B cell (primary cell): ENCODE data around the gene SHBG. TPM values are rescaled to one million over a fixed set of nuclear protein-coding genes. Genes with fewer than 3 reads are reported as not detected.

Experiments
- ATAC-seq: fragments of 200-7000 bp; cut with Tn5 transposase; one replicate; pipeline ENCODE4 v1.10.0; 2021; ENCODE audit warnings: low read depth, mild to moderate bottlenecking, moderate number of reproducible peaks, moderate library complexity
- CTCF ChIA-PET: fragments of 350-600 bp; sonication (Branson Sonifier 250); formaldehyde crosslinking; loops from one replicate; lab custom pipeline; 2021; ENCODE audit warnings: antibody characterized with exemption, inconsistent platforms; lab: Charles Lee
- POLR2A ChIA-PET: fragments of 350-600 bp; sonication (Branson Sonifier 250); formaldehyde crosslinking; loops from one replicate; lab custom pipeline; 2021; ENCODE audit warnings: antibody characterized with exemption; lab: Charles Lee
- DNase-seq: peaks from one replicate; pipeline ENCODE4 v3.0.0; 2013
- H2AFZ ChIP-seq: 2 replicates; pipeline ENCODE4 v1.6.1; 2012; ENCODE audit warnings: mild to moderate bottlenecking, low read depth, low read length; ENCODE audit not compliant: insufficient read depth, poor library complexity, severe bottlenecking
- H3K27ac ChIP-seq, 2 donors: 1 replicate in 1 of 2; 2 replicates in 1 of 2; pipeline ENCODE4 v1.5.1; 2012 to 2013; ENCODE audit warnings: low read length in 2 of 2, mild to moderate bottlenecking in 2 of 2, moderate library complexity in 1 of 2
- H3K27me3 ChIP-seq, 4 experiments: fragments of 200-600 bp in 1 of 4; sonication (generic) in 1 of 4; replicated peaks in 1 of 4; 1 replicate in 2 of 4; 2 replicates in 2 of 4; pipeline versions ENCODE4 v1.6.1 to v1.7.0; 2013 to 2016; ENCODE audit warnings: low read length in 3 of 4, mild to moderate bottlenecking in 2 of 4, mixed read lengths in 1 of 4, moderate library complexity in 1 of 4; ENCODE audit not compliant: insufficient read depth in 4 of 4, control insufficient read depth in 3 of 4; ENCODE audit errors: control extremely low read depth in 1 of 4
- H3K36me3 ChIP-seq, 2 experiments: replicated peaks in 1 of 2; 1 replicate in 1 of 2; 2 replicates in 1 of 2; pipeline versions ENCODE4 v1.6.1 to v1.7.1; 2013; ENCODE audit warnings: low read length in 1 of 2; ENCODE audit not compliant: insufficient read depth in 2 of 2, control insufficient read depth in 1 of 2; ENCODE audit errors: control extremely low read depth in 1 of 2, extremely low read depth in 1 of 2
- H3K4me1 ChIP-seq, 2 donors: fragments of 200-600 bp in 1 of 2; sonication (generic) in 1 of 2; 1 replicate in 1 of 2; 2 replicates in 1 of 2; pipeline versions ENCODE4 v1.5.1 to v1.6.1; 2013 to 2017; ENCODE audit warnings: low read length in 2 of 2; ENCODE audit not compliant: control insufficient read depth in 2 of 2, insufficient read depth in 2 of 2
- H3K4me2 ChIP-seq: replicated peaks from 2 replicates; pipeline ENCODE3; 2012; ENCODE audit warnings: mild to moderate bottlenecking, low read depth, low read length; ENCODE audit not compliant: poor library complexity, severe bottlenecking
- H3K4me3 ChIP-seq, 5 experiments: fragments of 200-600 bp in 1 of 5; sonication (generic) in 1 of 5; 1 replicate in 3 of 5; 2 replicates in 2 of 5; pipeline versions ENCODE4 v1.5.1 to v1.7.0; 2011 to 2016; ENCODE audit warnings: low read length in 4 of 5, mild to moderate bottlenecking in 4 of 5, low read depth in 2 of 5, control low read depth in 1 of 5, moderate library complexity in 1 of 5; ENCODE audit not compliant: insufficient read depth in 1 of 5; ENCODE audit errors: control extremely low read depth in 1 of 5, extremely low read depth in 1 of 5
- H3K79me2 ChIP-seq: fragments of 200-600 bp; sonication (generic); one replicate; pipeline ENCODE4 v1.6.0; 2016; ENCODE audit warnings: low read length; ENCODE audit not compliant: control insufficient read depth, insufficient read depth
- H3K9ac ChIP-seq: fragments of 200-600 bp; sonication (generic); 2 replicates; pipeline ENCODE4 v1.6.1; 2017; ENCODE audit warnings: mild to moderate bottlenecking, low read length, moderate library complexity
- H3K9me3 ChIP-seq, 3 donors: one replicate each; pipeline versions ENCODE4 v1.6.1 to v1.7.1; 2013; ENCODE audit warnings: low read length in 2 of 3; ENCODE audit not compliant: control insufficient read depth in 2 of 3, insufficient read depth in 1 of 3; ENCODE audit errors: control extremely low read depth in 1 of 3
- H4K20me1 ChIP-seq: 2 replicates; pipeline ENCODE4 v1.6.0; 2012; ENCODE audit warnings: mild to moderate bottlenecking, low read length; ENCODE audit not compliant: insufficient read depth, control insufficient read depth, poor library complexity, severe bottlenecking
- H3K27ac Mint-ChIP-seq: one replicate; pipeline ENCODE4 v1.8.0; 2021; ENCODE audit warnings: mixed read lengths
- H3K27me3 Mint-ChIP-seq: one replicate; pipeline ENCODE4 v1.8.0; 2021; ENCODE audit warnings: mixed read lengths
- H3K4me1 Mint-ChIP-seq: one replicate; pipeline ENCODE4 v1.8.0; 2021; ENCODE audit warnings: mixed read lengths
- H3K4me3 Mint-ChIP-seq: one replicate; pipeline ENCODE4 v1.8.0; 2021; ENCODE audit warnings: mixed read lengths
- H3K9me3 Mint-ChIP-seq: one replicate; pipeline ENCODE4 v1.8.0; 2022; ENCODE audit warnings: mixed read lengths; ENCODE audit not compliant: insufficient read depth
- CTCF ChIP-seq: fragments of 200-600 bp; IDR thresholded peaks from one replicate; pipeline ENCODE4 v1.8.0; 2022; ENCODE audit warnings: antibody characterized with exemption, mild to moderate bottlenecking
- EZH2 ChIP-seq: IDR thresholded peaks from 2 replicates; pipeline ENCODE4 v1.6.1; 2012; ENCODE audit warnings: borderline replicate concordance, low read depth, mild to moderate bottlenecking, moderate library complexity, low read length; ENCODE audit not compliant: insufficient read depth, poor library complexity, severe bottlenecking
- WGBS: methylation state at CpG from one replicate; pipeline ENCODE4 v1.1.5; 2013; ENCODE audit warnings: missing lambda C conversion rate; ENCODE audit not compliant: insufficient coverage; 5-methylcytosine and 5-hydroxymethylcytosine counted together
- intact Hi-C: fragments of 100-400 bp; cut with micrococcal nuclease; formaldehyde crosslinking; loops from one replicate; pipeline ENCODE4 v1.10.0; 2022
- polyA plus RNA-seq: library from polyadenylated mRNA; depleted of rRNA; stranded (reverse); fragments of >200 nt; gene quantifications from 2 replicates; pipeline ENCODE4 v1.2.3, GENCODE V29; 2012
- total RNA-seq, 2 donors: library from RNA; stranded (reverse); fragments of 120-200 nt in 1 of 2; gene quantifications; 1 replicate in 1 of 2; 2 replicates in 1 of 2; pipeline versions ENCODE4 v1.2.3 to v1.2.4, GENCODE V29; 2013 to 2022

Gene SHBG
- total and polyA plus RNA-seq, 2 donors (not counting 1 experiment from before 2014, with no cell fraction given): 0.10 TPM; not detected in 1

- ATAC-seq (no peak), DNase-seq (no peak)
- peaks cover 46% of the 10 kb centered on the region for H3K79me2 ChIP-seq
- intact Hi-C loops: no loop called here
- 96% methylated on average over 3 of the region's 4 CpGs for WGBS
- TF ChIP-seq CTCF: no peak
- Mint-ChIP-seq H3K9me3 (no peaks in the 10 kb centered on the region), H3K27me3 (no peaks in the 10 kb centered on the region), H3K4me1 (peaks cover 7% of the 10 kb centered on the region), H3K4me3 (no peak overlapping the region), H3K27ac (no peak overlapping the region)
- no peak overlapping the region for H3K4me2 ChIP-seq
- ChIA-PET POLR2A (no interaction called here), CTCF (interaction anchor here (0.8 kb wide), 1 partner anchor 26 kb away, joined by 3 read pairs; no protein-coding TSS in a partner anchor)
- H3K27me3 ChIP-seq: no peaks in the 10 kb centered on the region
- H3K36me3 ChIP-seq: peaks cover 2 to 40% of the 10 kb centered on the region in 2 experiments
- no peaks in the 10 kb centered on the region for H3K4me1 ChIP-seq
- H3K27ac ChIP-seq: no peak overlapping the region
- no peaks in the 10 kb centered on the region for H3K9me3 ChIP-seq
- no peak overlapping the region for H2AFZ ChIP-seq
- H4K20me1 ChIP-seq: peaks cover 27% of the 10 kb centered on the region
- no peak overlapping the region for H3K9ac ChIP-seq
- no peak overlapping the region for H3K4me3 ChIP-seq
Measured at GRCh38 chr17:7606280-7606679, 23.7 kb upstream of the SHBG start.

GRCh38 chr17:7610641-7611040 is 19.3 kb upstream of the SHBG start:
- intact Hi-C loops: loop anchor here (10.0 kb wide), 1 partner anchor 234 kb away; no protein-coding TSS in a partner anchor
- peaks cover 74% of the 10 kb centered on the region for H3K79me2 ChIP-seq
- WGBS: 100% methylated on average over 1 of the region's 2 CpGs

More at GRCh38 chr17:7610641-7611040, 19.3 kb upstream of the SHBG start:
- no peak overlapping the region for H3K9ac ChIP-seq
- no peak for DNase-seq
- peaks cover 1 to 19% of the 10 kb centered on the region in 2 experiments for H3K36me3 ChIP-seq
- no peak overlapping the region for H3K27ac Mint-ChIP-seq
- ChIA-PET POLR2A (no interaction called here), CTCF (interaction anchor here (0.9 to 1.0 kb wide), 2 partner anchors 87 to 96 kb away, joined by 3 read pairs; no protein-coding TSS in a partner anchor)
- peaks cover 46% of the 10 kb centered on the region for H4K20me1 ChIP-seq
- H3K27me3 Mint-ChIP-seq: no peaks in the 10 kb centered on the region
- peaks cover 12 to 25% of the 10 kb centered on the region in 2 donors for H3K4me1 ChIP-seq
- TF ChIP-seq EZH2 (no peak), CTCF (no peak)
- H3K9me3 ChIP-seq: no peaks in the 10 kb centered on the region
- no peak overlapping the region for H3K4me3 ChIP-seq
- ATAC-seq: no peak
- H2AFZ ChIP-seq: no peak overlapping the region
- H3K27me3 ChIP-seq: no peaks in the 10 kb centered on the region
- no peak overlapping the region for H3K27ac ChIP-seq
- no peaks in the 10 kb centered on the region for H3K9me3 Mint-ChIP-seq
- peaks cover 29% of the 10 kb centered on the region for H3K4me1 Mint-ChIP-seq
- no peak overlapping the region for H3K4me3 Mint-ChIP-seq
- H3K4me2 ChIP-seq: no peak overlapping the region
